GM18517 (cell line): ENCODE measurements around the gene CD36.

ENCODE experiments used
- ATAC-seq: cut with Tn5 transposase; IDR thresholded peaks from one replicate; pipeline ENCODE4 v1.9.1; 2021; ENCODE audit warnings: mild to moderate bottlenecking, moderate library complexity; ENCODE audit not compliant: unreplicated experiment

Gene CD36

DNA sequence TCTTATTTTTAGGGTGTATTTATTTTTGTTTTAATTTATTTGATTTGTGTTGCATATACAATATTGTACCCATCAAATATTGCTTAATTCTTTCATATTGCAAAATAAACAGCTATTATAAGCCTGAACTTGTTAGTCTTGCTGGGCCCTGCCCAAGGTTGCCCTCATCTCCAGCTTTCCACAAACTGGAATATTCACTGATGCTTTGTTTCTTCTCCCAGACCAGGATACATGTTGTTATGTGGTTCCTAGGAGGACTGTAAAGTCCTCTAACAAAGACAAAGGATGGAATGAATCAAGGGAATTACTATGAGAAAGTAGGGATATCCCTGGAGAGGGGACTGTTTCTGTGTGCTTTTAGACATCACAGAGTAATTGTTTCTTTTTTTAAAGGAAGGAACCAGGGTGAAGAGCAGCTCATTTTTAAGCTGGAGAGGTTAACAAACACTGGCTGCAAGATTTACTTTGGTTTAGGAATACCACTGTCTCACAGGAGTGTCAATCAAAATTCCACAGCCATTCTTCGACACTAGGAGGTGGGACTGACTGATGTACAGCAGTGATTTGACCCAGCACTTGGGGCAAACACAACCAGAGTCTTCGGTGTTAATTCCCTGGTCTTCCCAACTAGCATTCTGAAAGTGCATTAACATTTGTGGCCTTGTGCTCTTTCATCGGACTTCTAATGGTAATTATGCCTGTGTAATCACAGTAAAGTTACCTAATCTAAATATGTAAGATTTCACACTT lies 14.8 kb upstream of the CD36 start:
- ATAC-seq: no peak

DNA sequence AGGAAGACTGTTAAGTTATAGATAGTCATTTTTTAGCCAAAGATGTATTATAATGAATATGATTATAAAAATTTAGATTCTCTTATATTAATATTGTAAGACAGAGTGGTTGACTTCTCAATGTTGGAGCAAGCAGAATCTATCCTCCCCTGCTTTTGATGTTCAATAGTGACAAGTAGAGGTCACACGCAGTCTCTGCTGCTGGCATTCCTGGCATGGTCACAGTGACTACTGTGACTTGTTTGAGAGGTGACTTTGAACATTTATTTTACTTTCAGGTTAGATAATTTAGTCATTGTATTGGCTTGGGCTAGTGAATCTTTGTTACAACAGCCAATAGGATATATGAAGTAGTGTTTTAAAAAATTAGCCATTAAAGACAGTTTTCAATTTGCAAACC lies 13.7 kb upstream of the CD36 start:
- ATAC-seq: no peak

DNA sequence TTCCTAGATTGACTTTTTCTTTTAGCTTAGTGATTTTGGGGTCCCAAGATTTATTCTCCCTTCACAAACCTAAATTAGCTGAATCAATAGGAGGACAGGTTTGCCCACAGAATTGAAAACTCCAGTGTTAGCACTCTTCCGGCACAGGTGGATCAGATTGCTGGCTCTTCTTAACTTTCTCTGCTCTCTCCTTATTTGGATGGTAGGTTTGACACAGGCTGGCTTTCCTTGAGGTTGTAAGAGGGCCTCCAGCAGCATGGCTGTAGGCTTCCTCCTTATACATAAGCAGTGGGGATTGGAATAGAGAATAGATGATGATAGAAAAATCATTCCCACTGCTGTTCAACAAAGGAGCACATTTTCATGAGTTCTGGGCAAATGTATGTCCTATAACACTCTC lies 9.4 kb upstream of the CD36 start:
- ATAC-seq: no peak

DNA sequence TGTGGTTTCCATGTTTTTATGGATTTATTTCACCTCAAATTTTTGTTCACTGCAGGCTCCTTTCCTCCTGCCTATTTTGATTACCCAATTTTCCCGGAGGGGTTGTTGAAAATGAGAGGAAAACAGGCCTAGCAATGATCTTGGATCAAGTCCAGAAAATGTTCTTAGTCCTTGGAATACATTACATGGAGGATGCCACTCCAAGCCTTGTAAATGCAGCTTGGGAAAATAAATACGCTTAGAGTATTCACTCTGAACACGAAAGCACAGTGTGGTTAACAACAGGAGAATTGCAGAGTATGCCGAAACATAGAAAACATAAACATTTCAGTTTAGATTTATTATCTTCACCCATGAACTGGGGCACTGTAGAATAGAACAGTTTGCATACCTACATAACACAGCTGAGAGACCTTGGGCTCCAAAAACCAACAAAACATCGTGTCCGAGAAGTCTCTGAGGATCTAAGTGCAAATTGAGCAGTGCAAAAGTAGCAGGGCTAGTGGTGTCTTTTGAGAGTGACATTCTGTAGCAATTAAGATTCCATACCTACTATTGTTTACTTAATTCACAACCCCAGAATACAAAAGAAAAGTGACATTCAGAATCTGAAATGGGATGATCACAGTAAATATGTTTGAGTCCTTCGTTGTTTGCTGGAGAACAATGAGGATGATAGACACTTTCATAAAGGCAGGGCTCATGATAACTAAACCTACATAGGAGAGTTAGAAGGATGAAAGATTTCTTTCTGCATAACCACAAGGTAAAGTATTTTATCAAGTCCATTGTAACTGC lies 7.6 kb upstream of the CD36 start:
- ATAC-seq: no peak

DNA sequence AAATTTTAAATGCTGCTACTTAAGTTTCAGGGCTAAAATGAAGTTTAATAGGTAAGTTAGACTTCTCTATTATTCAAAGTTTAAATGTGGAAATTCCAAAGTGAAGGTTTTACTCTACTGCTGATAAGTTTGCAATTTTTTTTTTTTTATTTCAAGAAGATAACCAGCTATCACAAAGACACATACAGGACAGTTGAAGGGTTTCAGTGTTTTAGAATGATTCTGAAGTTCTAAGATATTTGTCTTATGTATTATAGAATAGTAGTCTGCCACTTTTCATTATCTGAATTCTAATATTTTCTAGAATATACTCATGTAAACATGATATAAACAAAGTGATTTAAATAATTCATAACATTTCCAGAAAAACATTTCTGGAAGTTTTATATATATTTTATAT lies 7.0 kb upstream of the CD36 start:
- ATAC-seq: no peak

DNA sequence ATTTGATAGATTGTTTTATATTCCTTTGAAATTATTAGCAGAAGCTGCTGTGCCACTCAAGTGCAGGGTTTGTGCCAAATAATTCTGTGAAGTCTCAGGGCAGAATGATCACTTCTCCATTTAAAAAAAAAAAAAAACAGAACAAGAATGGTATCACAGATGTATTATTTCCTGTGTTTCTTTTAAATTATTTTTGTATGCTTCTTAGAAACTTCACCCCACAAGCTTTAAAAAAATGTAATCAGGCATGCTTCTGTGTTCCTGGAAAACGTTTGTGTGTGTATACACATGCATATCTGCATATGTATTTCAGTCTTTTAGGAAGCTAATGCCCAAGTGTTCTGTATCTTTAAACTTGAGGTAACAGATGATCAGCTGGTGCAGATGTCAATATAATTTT lies 6.3 kb upstream of the CD36 start:
- ATAC-seq: no peak

DNA sequence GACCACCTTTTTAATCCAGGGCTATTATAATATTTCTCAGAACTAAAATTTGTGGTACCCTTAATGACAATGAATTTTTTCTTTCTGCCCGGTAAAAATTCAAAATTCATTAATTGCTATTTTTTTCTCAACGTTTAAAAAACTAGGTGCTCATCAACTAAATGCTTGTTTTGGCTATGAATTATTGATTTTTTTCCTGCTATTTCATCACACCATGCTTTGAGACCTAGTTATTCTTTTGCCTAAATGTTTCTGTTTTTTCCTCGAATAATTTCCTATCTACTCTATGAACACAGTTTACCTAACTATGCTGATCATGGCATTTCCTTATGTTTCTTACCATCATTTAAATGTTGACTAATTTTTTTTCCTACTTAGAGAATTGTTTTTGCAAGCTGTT lies 5.6 kb upstream of the CD36 start:
- ATAC-seq: no peak

DNA sequence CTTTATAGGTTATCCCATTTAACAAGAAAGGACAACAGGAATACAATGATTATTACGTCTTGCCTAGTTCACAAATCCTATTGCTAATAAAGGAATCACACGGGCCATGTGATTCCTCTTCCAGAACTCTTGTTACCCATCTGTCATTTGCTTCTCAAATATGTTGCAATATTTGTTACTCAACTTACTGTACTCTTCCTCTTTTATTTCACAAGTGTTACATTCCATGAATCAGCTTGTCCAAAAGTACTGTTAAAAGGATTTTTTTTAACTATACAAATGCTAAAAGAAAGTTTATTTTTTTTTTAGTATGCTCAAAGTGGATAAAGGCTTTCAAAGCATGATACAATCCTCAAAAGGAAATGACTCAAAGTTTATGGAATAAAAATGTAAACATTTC lies 3.9 kb upstream of the CD36 start:
- no peak for ATAC-seq

DNA sequence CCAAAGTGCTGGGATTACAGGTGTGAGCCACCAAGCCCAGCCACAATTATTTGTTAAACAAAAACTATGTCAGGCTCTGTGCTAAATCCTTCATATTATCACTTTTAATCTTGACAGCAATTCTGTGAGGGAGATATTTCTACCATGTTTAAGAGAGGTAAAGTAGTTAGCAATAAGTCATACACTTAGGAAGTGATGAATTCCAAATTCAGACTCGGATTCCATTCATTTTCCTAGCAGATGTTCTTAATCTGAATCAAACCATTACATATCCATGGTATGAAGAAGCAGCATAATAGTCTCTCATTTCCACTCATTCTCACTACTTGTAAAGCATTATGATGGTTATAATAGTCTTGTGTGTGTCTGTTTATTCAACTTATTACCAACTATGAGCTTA lies 2.9 kb upstream of the CD36 start:
- ATAC-seq: no peak

DNA sequence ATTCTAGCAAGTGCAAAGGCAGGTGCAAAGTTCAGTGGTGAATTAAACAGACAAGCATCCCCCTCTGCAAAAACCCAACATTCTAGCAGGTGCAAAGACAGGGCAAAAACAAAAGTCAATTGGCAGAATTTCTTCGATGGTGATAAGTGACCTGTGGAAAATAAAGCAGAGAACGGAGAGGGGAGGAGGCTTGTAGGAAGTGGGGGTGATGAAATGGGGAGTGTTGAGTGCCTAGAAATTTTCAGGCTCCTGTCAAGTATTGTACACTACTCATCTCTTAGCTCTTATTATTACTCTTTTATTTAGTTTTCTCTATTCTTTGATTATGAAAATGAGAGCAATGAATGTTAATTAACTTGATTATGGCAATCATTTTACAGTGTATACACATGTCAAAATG lies 2.4 kb upstream of the CD36 start:
- no peak for ATAC-seq

DNA sequence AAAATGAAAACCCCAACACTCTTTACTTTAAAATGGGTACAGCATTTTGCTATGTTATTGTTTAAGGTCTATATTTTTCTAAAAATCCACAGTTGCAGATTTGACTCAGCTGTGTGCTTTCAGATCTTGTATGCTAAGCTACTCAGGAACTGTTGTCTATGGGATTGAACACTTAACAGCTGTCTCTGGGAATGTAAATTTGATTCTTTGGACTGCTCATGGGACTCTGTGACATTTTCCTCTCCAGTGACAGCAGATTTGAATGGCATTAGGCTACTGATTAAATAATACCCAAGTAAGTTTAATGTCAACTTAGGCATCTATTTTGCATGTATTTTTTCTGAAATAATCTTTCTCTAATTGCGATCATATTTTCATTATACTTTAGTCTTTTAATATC lies 1.7 kb upstream of the CD36 start:
- ATAC-seq: no peak

DNA sequence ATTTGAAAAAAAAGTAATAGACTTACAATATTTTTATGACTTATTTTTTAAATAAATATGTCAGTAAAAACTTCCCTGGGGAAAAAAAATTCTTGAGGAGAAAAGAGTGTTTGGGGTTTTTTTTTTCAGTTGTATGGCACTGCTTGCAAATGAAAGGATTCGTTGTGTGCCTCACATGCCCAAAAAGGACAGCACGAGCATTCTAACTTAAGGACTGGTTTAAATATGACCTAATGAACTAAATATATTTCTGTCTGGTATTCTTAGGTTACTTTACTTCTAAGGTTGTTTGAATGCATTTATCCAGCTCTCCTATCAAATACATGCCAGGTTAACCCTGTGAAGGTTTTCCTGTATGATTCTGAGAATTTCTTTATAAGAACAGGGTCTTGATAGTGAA lies 988 bp upstream of the CD36 start:
- no peak for ATAC-seq

DNA sequence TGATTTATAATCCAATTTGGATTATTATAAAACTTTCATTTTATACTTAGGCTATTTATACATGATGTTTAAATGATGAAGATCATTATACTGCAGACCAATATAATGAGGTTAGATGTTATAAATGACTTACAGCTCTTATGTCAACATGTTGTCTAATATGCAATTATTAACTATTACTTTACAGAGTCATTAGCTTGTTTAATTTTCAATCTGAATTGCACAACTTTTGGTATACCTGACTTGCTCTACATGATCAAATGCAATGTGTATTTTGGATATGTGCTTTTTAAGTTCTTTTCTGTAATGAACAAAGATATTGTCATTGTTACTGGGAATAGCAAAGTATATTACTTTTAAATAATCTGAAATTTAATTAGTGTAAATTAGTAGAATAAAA lies 569 bp downstream of the CD36 start:
- ATAC-seq: no peak

DNA sequence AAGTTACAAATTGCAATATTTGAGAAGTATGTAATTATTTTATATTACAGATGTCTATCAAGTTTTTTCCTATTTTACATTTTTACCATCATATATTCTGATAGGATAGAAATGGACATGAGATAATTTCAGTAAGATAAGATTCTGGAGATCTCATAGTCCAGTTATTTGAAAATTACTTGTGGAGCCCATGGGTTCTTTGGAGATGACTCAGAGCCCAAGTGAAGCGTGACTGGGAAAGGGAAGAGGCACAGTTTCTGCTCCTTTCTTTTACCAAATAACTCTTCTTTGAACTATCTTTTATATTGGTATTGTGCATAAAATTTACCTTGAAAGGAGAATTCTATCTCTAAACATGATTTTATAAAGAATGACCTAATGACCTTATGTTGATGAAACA lies 2.4 kb downstream of the CD36 start:
- no peak for ATAC-seq

DNA sequence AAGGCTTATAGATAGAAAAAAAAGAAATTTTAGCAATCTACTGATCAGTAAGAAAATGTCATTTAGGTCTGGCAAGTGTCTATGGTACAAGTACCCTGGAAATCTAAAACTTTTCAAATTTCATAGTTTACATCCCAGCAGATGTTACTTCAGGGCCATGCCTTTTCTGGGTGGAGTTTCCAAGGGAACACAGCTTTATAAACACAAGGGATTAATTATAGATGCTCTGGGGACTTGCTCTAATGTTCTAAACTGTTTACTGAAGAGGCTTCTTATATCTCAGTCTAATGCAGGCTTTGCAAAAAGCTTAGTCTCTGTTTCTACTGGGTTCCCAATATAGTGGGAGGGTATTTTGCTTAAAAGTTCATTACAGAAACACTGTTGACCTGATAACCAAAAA lies 3.1 kb downstream of the CD36 start:
- ATAC-seq: no peak

DNA sequence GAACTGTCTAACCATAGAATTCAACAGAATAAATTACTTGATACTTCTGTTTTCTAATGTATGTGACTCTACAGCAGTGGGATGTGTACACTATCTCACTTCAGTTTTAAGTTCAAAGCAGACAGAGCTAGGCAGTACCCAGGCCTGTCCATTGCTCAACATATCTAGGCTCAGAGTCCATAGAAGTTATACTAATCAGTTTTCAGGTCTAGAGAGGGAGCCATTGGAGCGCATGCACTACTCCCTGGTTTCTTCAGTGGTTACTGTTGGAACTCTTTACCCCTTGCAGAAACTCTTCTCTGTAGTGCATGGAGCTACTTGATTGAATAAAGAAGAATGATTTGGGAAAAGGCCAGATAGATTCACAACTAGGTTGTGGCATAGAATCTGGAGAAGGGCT lies 4.4 kb downstream of the CD36 start:
- ATAC-seq: no peak

DNA sequence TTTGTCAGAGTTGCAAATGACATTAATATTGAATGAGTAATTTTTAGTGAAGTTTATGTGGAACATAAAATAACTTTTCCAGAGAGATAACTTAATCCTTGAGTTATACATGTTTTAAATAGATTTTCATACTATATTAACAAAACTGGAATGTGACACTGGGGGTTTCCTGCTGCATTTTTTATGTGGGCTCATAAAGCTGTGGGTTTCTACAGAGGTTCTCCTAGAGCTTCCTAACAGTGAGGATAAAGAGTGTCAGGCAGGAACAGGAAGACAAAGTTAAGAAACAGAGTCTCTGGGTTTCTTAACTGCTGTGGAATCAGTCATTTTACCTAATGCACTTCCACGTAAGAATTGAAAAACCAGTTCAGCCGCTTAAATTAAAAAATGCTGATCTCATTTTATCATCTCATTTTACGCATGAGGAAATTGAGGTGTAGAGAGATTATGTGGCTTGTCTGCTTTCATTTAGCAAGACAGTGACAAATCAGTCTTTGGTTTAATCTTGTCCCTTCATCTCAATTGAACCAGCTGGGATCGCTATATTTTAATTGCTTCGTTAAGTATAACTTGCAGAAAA lies 5.0 kb downstream of the CD36 start:
- no peak for ATAC-seq

DNA sequence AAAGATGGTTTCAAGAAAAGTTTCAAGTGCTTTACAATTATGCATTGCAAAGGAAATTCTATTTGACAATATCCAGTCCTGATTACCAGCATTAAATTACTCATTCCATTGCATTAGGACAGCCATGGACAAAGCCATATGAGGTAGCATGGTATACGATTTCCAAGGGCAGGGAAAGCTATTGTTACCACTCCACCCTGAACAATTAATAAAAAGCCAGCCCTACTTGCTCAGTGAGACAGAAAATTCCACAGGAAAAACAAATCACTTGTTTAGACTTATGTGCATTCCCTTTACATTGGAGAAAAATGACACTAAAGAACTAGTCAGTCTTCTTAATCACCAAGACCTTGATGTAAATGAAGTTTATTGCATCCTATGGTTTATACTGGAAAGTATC lies 5.6 kb downstream of the CD36 start:
- ATAC-seq: no peak

DNA sequence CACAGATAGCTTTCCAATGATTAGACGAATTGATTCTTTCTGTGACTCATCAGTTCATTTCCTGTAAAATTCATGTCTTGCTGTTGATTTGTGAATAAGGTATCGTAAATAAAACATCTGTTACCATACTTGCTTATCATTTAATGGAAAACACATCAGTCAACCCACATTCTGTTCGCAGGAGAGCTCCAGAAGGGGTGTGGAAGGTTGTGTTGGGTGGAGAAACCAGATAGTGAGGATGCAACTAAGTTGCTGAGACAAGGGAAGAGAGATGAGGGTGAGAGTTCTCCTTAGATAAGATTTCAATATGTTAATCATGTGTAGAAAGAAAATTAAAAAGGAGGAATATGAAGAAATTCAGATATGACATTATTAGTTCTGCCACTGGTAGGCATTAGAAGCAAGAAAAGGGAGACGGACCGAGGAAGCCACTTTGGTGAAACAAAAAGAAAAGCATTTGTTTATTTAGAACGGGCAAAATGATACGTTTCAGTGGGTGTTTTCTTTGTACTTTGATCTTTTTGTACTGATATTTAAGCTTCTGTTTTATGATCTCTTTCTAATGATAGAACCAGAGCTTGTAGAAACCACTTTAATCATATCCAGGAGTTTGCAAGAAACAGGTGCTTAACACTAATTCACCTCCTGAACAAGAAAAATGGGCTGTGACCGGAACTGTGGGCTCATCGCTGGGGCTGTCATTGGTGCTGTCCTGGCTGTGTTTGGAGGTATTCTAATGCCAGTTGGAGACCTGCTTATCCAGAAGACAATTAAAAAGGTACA lies 7.8 kb downstream of the CD36 start:
- no peak for ATAC-seq

DNA sequence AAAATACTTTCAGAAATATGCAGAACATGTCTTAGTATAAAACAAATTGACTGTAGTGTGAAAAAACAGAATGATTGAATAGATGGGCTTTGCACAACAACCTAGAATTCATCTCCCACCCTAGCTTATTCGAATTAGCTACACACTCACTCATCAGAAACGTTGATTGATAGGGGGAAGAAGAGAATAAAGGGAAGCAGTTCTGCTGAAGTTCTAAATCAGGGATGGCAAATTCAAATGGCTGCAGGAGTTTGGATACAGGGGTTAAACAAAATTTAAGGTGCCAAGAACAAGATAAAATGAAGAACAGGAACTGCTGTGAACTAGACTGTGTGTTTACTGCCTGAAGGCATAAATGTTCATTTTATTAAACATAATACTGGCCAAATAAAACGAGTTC lies 9.0 kb downstream of the CD36 start:
- no peak for ATAC-seq

DNA sequence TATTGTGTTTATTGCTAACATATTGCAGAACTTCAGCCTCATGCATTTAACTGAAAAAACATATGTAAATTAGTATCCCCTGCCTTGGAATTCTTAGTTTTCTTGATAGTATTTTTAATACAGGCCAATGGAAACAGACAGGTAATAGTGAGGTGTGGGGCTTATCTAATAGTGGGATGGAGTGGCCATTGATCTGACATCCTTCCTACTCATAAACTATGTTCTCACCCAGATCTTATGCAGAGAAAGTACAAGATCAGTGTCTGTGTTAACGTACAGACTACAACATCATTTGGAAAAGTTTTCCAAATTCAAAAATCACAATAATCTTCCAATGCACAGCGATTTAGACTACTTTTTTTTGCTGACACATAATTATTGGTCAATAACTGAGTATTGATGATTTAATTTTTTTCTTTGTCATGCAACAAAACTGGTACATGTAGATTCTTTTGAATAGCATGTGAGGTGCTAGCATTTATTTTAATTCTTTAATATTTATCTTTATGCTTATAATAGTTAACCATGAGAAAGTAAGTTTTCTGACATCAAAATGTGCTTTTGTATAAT lies 9.7 kb downstream of the CD36 start:
- no peak for ATAC-seq
